Neural cell (in vitro differentiated cells): ENCODE measurements around the gene BNIP3. TPM values are rescaled to one million over a fixed set of nuclear protein-coding genes. Genes with fewer than 3 reads are reported as not detected.

Source experiments
- H2AFZ ChIP-seq: fragments of 200-600, 300-800 bp; sonication (generic), shearing (Covaris generic); 2 replicates; pipeline ENCODE4 v1.6.0; 2014; ENCODE audit warnings: low read depth, mild to moderate bottlenecking, antibody characterized with exemption, low read length, moderate library complexity
- H3F3A ChIP-seq: fragments of 200-600 bp; shearing (Covaris generic); 2 replicates; pipeline ENCODE4 v1.6.1; 2016; ENCODE audit warnings: mild to moderate bottlenecking, moderate library complexity, mixed read lengths, antibody characterized with exemption, low read length; ENCODE audit not compliant: insufficient read depth, poor library complexity, severe bottlenecking
- H3K27ac ChIP-seq: fragments of 200-600, 300-800 bp; sonication (generic), shearing (Covaris generic); 2 replicates; pipeline ENCODE4 v1.5.1; 2014; ENCODE audit warnings: mild to moderate bottlenecking, low read length, moderate library complexity
- H3K27me3 ChIP-seq: fragments of 300-800, 200-600 bp; sonication (generic), shearing (Covaris generic); 2 replicates; pipeline ENCODE4 v1.6.0; 2014; ENCODE audit warnings: mild to moderate bottlenecking, low read depth, low read length, moderate library complexity; ENCODE audit not compliant: insufficient read depth
- H3K36me3 ChIP-seq: fragments of 300-800, 200-600 bp; sonication (generic), shearing (Covaris generic); 2 replicates; pipeline ENCODE4 v1.5.1; 2014; ENCODE audit warnings: mild to moderate bottlenecking, antibody characterized with exemption, low read length, moderate library complexity; ENCODE audit not compliant: insufficient read depth
- H3K4me2 ChIP-seq: fragments of 300-800, 200-600 bp; sonication (generic), shearing (Covaris generic); 2 replicates; pipeline ENCODE4 v1.6.0; 2014; ENCODE audit warnings: mild to moderate bottlenecking, low read length
- H3K4me3 ChIP-seq: fragments of 300-800, 200-600 bp; sonication (generic), shearing (Covaris generic); 2 replicates; pipeline ENCODE4 v1.5.1; 2014; ENCODE audit warnings: mild to moderate bottlenecking, low read length, moderate library complexity
- H3K79me2 ChIP-seq: fragments of 200-600 bp; shearing (Covaris generic); replicated peaks from 2 replicates; pipeline ENCODE4 v1.6.0; 2014; ENCODE audit warnings: mild to moderate bottlenecking, low read length, moderate library complexity; ENCODE audit not compliant: insufficient read depth
- H3K9ac ChIP-seq: fragments of 300-800, 200-600 bp; sonication (generic), shearing (Covaris generic); 2 replicates; pipeline ENCODE4 v1.6.1; 2016; ENCODE audit warnings: mild to moderate bottlenecking, low read length, mixed read lengths
- H3K9me2 ChIP-seq: fragments of 200-600 bp; shearing (Covaris generic); 2 replicates; pipeline ENCODE4 v1.6.1; 2016; ENCODE audit warnings: mild to moderate bottlenecking, low read length, mixed read lengths; ENCODE audit not compliant: insufficient read depth
- H3K9me3 ChIP-seq: fragments of 200-600, 300-800 bp; sonication (generic), shearing (Covaris generic); 2 replicates; pipeline ENCODE4 v1.6.1; 2016; ENCODE audit warnings: mild to moderate bottlenecking, mixed run types, low read length, moderate library complexity, mixed read lengths
- H4K20me1 ChIP-seq: fragments of 200-600 bp; shearing (Covaris generic); 2 replicates; pipeline ENCODE4 v1.6.1; 2016; ENCODE audit warnings: mild to moderate bottlenecking, mixed run types; ENCODE audit not compliant: insufficient read depth
- EP300 ChIP-seq: fragments of 450-650 bp; conservative IDR thresholded peaks from 2 replicates; pipeline ENCODE4 v1.6.1; 2014; ENCODE audit warnings: antibody characterized with exemption, mild to moderate bottlenecking, moderate library complexity; ENCODE audit not compliant: poor library complexity, severe bottlenecking
- EZH2 ChIP-seq: fragments of 200-600, 300-800 bp; shearing (Covaris generic), sonication (generic); IDR thresholded peaks from 2 replicates; pipeline ENCODE4 v1.6.1; 2014; ENCODE audit warnings: antibody characterized with exemption, low read length, borderline replicate concordance, mild to moderate bottlenecking; ENCODE audit not compliant: insufficient read depth, poor library complexity, severe bottlenecking
- MXI1 ChIP-seq: fragments of 450-650 bp; conservative IDR thresholded peaks from 2 replicates; pipeline ENCODE4 v1.6.1; 2014; ENCODE audit warnings: antibody characterized with exemption, mild to moderate bottlenecking; ENCODE audit not compliant: poor library complexity, severe bottlenecking
- POLR2AphosphoS5 ChIP-seq: IDR thresholded peaks from 2 replicates; pipeline ENCODE4 v1.6.1; 2012
- RAD21 ChIP-seq: fragments of 450-650 bp; conservative IDR thresholded peaks from 2 replicates; pipeline ENCODE4 v1.6.1; 2014; ENCODE audit warnings: antibody characterized with exemption, mild to moderate bottlenecking, moderate library complexity
- SMC3 ChIP-seq: fragments of 450-650 bp; conservative IDR thresholded peaks from 2 replicates; pipeline ENCODE4 v1.6.1; 2014; ENCODE audit warnings: antibody characterized with exemption, mild to moderate bottlenecking, moderate library complexity; ENCODE audit not compliant: poor library complexity
- TAF1 ChIP-seq: IDR thresholded peaks from 2 replicates; pipeline ENCODE4 v1.6.1; 2012; ENCODE audit warnings: low read depth
- polyA plus RNA-seq: library from polyadenylated mRNA; depleted of rRNA; stranded (reverse); fragments of >200 nt; gene quantifications from 2 replicates; pipeline ENCODE4 v1.2.3, GENCODE V29; 2014
- TF ChIP-seq, protein P1 (sequence below): fragments of 450-650 bp; IDR thresholded peaks from 2 replicates; pipeline ENCODE4 v1.5.1; 2014; ENCODE audit warnings: antibody characterized with exemption, mild to moderate bottlenecking, moderate library complexity; ENCODE audit not compliant: poor library complexity, severe bottlenecking
- TF ChIP-seq, protein P2 (sequence below): IDR thresholded peaks from 2 replicates; pipeline ENCODE4 v1.6.1; 2012; ENCODE audit warnings: borderline replicate concordance

The BNIP3 gene
- polyA plus RNA-seq, 1 donor from 2014 or later = 77.1 TPM

DNA sequence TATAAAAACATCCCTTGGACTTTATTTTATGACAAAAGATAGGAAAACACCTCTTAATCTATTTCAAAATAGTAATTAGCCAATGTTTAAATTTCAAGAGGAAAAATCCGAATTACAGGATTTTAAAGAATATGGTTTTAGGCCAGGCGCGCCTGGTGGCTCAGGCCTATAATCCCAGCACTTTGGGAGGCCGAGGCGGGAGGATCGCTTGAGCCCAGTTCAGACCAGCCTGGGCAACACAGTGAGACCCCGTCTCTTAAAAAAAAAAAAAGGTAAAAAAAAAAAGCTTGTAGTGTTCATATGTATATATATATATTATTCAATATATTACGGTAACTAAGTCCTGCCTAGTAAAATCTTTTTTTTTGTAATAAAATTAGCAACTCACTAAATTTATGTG, 1.4 kb downstream of the BNIP3 start:
- Histone ChIP-seq H3K36me3 (no peaks in the 10 kb centered on the region), H3K27ac (no peak overlapping the region), H4K20me1 (peaks cover 2% of the 10 kb centered on the region), H3K9me3 (no peaks in the 10 kb centered on the region), H3K27me3 (no peaks in the 10 kb centered on the region), H3K4me2 (peak overlapping the region; percentile 86), H3K9me2 (no peaks in the 10 kb centered on the region), H3K9ac (no peak overlapping the region), H3F3A (peaks cover 3% of the 10 kb centered on the region), H2AFZ (no peak overlapping the region), H3K79me2 (peaks cover 42% of the 10 kb centered on the region), H3K4me3 (peak overlapping the region; percentile 98)
- no peak for TF ChIP-seq RAD21
- TF ChIP-seq SMC3 = no peak

DNA sequence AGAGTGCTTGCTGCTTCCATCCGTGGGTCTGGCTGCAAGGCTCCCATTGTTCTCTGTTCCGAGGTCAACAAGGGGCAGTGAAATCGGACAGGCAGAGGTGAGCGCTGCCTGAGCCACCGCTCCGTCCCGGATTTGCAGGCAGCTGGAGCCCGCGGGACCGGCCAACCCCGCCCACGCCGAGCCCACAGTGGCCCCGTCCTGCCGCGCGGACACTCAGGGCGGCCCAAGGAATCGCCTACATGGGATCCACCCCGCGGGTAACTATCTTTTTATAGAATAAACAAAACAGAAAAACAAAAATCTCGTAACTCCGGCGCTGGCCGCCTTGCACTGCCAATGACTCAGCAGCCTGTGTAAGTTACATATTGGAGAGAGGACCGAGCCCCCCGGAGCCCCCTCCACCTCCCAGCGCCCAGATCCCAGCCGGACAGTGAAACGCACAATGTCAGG, 1.9 kb downstream of the BNIP3 start:
- no peaks in the 10 kb centered on the region for H3K9me2 ChIP-seq
- no peak overlapping the region for H3K9ac ChIP-seq
- peaks cover 3% of the 10 kb centered on the region for H3F3A ChIP-seq
- H3K9me3 ChIP-seq = no peaks in the 10 kb centered on the region
- H3K36me3 ChIP-seq = no peaks in the 10 kb centered on the region
- H3K27me3 ChIP-seq = no peaks in the 10 kb centered on the region
- H3K79me2 ChIP-seq = peaks cover 42% of the 10 kb centered on the region
- H3K4me2 ChIP-seq = no peak overlapping the region
- H3K4me3 ChIP-seq = peak overlapping the region; percentile 31
- H4K20me1 ChIP-seq = peaks cover 5% of the 10 kb centered on the region
- H2AFZ ChIP-seq = no peak overlapping the region
- no peak overlapping the region for H3K27ac ChIP-seq
- TF ChIP-seq POLR2AphosphoS5 (no peak), EP300 (no peak), TAF1 (no peak), RAD21 (no peak), EZH2 (no peak), SMC3 (no peak), MXI1 (no peak)
- TF ChIP-seq, protein P1, sequence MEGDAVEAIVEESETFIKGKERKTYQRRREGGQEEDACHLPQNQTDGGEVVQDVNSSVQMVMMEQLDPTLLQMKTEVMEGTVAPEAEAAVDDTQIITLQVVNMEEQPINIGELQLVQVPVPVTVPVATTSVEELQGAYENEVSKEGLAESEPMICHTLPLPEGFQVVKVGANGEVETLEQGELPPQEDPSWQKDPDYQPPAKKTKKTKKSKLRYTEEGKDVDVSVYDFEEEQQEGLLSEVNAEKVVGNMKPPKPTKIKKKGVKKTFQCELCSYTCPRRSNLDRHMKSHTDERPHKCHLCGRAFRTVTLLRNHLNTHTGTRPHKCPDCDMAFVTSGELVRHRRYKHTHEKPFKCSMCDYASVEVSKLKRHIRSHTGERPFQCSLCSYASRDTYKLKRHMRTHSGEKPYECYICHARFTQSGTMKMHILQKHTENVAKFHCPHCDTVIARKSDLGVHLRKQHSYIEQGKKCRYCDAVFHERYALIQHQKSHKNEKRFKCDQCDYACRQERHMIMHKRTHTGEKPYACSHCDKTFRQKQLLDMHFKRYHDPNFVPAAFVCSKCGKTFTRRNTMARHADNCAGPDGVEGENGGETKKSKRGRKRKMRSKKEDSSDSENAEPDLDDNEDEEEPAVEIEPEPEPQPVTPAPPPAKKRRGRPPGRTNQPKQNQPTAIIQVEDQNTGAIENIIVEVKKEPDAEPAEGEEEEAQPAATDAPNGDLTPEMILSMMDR = no peak
- TF ChIP-seq, protein P2, sequence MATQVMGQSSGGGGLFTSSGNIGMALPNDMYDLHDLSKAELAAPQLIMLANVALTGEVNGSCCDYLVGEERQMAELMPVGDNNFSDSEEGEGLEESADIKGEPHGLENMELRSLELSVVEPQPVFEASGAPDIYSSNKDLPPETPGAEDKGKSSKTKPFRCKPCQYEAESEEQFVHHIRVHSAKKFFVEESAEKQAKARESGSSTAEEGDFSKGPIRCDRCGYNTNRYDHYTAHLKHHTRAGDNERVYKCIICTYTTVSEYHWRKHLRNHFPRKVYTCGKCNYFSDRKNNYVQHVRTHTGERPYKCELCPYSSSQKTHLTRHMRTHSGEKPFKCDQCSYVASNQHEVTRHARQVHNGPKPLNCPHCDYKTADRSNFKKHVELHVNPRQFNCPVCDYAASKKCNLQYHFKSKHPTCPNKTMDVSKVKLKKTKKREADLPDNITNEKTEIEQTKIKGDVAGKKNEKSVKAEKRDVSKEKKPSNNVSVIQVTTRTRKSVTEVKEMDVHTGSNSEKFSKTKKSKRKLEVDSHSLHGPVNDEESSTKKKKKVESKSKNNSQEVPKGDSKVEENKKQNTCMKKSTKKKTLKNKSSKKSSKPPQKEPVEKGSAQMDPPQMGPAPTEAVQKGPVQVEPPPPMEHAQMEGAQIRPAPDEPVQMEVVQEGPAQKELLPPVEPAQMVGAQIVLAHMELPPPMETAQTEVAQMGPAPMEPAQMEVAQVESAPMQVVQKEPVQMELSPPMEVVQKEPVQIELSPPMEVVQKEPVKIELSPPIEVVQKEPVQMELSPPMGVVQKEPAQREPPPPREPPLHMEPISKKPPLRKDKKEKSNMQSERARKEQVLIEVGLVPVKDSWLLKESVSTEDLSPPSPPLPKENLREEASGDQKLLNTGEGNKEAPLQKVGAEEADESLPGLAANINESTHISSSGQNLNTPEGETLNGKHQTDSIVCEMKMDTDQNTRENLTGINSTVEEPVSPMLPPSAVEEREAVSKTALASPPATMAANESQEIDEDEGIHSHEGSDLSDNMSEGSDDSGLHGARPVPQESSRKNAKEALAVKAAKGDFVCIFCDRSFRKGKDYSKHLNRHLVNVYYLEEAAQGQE = no peak

DNA sequence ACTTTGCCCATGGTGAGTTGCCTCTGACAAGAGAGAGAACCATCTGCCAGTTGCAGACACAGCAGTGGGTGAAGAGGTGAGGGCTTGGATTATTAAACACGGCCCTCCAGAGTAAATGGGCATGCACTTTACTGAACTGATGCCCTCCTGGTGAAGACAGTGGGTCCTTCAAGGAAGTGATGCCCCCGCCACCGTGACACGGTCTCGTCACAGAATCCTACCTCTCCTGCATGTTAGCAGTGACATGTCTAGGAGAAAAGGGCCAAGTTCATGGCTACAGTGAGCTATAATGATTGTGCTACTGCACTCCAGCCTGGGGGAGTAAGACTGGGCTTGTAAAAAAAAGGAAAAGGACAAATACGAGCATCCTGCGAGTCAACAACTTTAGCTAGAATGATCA, 2.4 kb downstream of the BNIP3 start:
- H3F3A ChIP-seq = peaks cover 3% of the 10 kb centered on the region
- TF ChIP-seq, protein P2 = no peak
- TF ChIP-seq EP300 = no peak
- TF ChIP-seq SMC3 = no peak
- TF ChIP-seq, protein P1 = no peak
- no peak for TF ChIP-seq TAF1
- no peak for TF ChIP-seq POLR2AphosphoS5
- TF ChIP-seq EZH2 = no peak
- no peak for TF ChIP-seq MXI1
- no peak for TF ChIP-seq RAD21
- no peaks in the 10 kb centered on the region for H3K9me3 ChIP-seq
- peaks cover 5% of the 10 kb centered on the region for H4K20me1 ChIP-seq
- no peak overlapping the region for H3K4me2 ChIP-seq
- H3K9ac ChIP-seq = no peak overlapping the region
- peaks cover 42% of the 10 kb centered on the region for H3K79me2 ChIP-seq
- no peak overlapping the region for H3K27ac ChIP-seq
- H3K9me2 ChIP-seq = no peaks in the 10 kb centered on the region
- H2AFZ ChIP-seq = no peak overlapping the region
- H3K27me3 ChIP-seq = no peaks in the 10 kb centered on the region
- peak overlapping the region; percentile 31 for H3K4me3 ChIP-seq
- no peaks in the 10 kb centered on the region for H3K36me3 ChIP-seq
